ENCODE data around the gene TEPSIN.

The TEPSIN gene

GRCh38 chr17:81197831-81198490 lies 40.9 kb downstream of the TEPSIN start:
- no peak for ATAC-seq
- TF ChIP-seq OSR1 (CRISPR knock-in tag; IDR thresholded peaks at IDR 0.05) (no peak), ARNTL (CRISPR knock-in tag; IDR thresholded peaks at IDR 0.05; ENCODE audit: borderline replicate concordance, low read depth) (no peak), CSDC2 (CRISPR knock-in tag; IDR thresholded peaks at IDR 0.05) (no peak), RARB (CRISPR knock-in tag; IDR thresholded peaks at IDR 0.05) (no peak), ZNF8 (CRISPR knock-in tag; IDR thresholded peaks at IDR 0.05) (no peak), ZFP3 (CRISPR knock-in tag; IDR thresholded peaks at IDR 0.05) (no peak)

- no peak for TF ChIP-seq TOX (CRISPR knock-in tag; IDR thresholded peaks at IDR 0.05; ENCODE audit: borderline replicate concordance)
- no peak for TF ChIP-seq OSR1 (CRISPR knock-in tag; IDR thresholded peaks at IDR 0.05)
- TF ChIP-seq CREB5 (CRISPR knock-in tag; IDR thresholded peaks at IDR 0.05; ENCODE audit: low read depth) = no peak
- no peak for TF ChIP-seq TCF4 (CRISPR knock-in tag; IDR thresholded peaks at IDR 0.05; ENCODE audit: borderline replicate concordance)
- no peak for TF ChIP-seq ZNF8 (CRISPR knock-in tag; IDR thresholded peaks at IDR 0.05)
- TF ChIP-seq ZC3H10 (CRISPR knock-in tag; IDR thresholded peaks at IDR 0.05) = no peak
- no peak for TF ChIP-seq PATZ1 (CRISPR knock-in tag; IDR thresholded peaks at IDR 0.05; ENCODE audit: borderline replicate concordance)
- TF ChIP-seq ZNF565 (CRISPR knock-in tag; conservative IDR thresholded peaks at IDR 0.05; ENCODE audit: low read depth) = no peak
- TF ChIP-seq ZFP3 (CRISPR knock-in tag; IDR thresholded peaks at IDR 0.05) = no peak
- no peak for TF ChIP-seq TSHZ2 (CRISPR knock-in tag; IDR thresholded peaks at IDR 0.05)
- no peak for TF ChIP-seq POU6F1 (CRISPR knock-in tag; IDR thresholded peaks at IDR 0.05; ENCODE audit: borderline replicate concordance, low read depth)
- no peak for TF ChIP-seq GLIS3 (CRISPR knock-in tag; IDR thresholded peaks at IDR 0.05)
- TF ChIP-seq ZFP30 (CRISPR knock-in tag; IDR thresholded peaks at IDR 0.05) = no peak
- no peak for TF ChIP-seq ESRRG (CRISPR knock-in tag; IDR thresholded peaks at IDR 0.05)
- no peak for TF ChIP-seq ZNF70 (CRISPR knock-in tag; IDR thresholded peaks at IDR 0.05)
- TF ChIP-seq SNAI2 (CRISPR knock-in tag; IDR thresholded peaks at IDR 0.05) = no peak
- no peak for TF ChIP-seq CSDC2 (CRISPR knock-in tag; IDR thresholded peaks at IDR 0.05)
- no peak for TF ChIP-seq BACH2 (CRISPR knock-in tag; IDR thresholded peaks at IDR 0.05; ENCODE audit: borderline replicate concordance)
- no peak for ATAC-seq
Observed at GRCh38 chr17:81197409-81197795, 41.5 kb downstream of the TEPSIN start.

- TF ChIP-seq ZNF8 (CRISPR knock-in tag; IDR thresholded peaks at IDR 0.05) (no peak), PATZ1 (CRISPR knock-in tag; IDR thresholded peaks at IDR 0.05; ENCODE audit: borderline replicate concordance) (no peak), TSHZ2 (CRISPR knock-in tag; IDR thresholded peaks at IDR 0.05) (no peak), ZFP30 (CRISPR knock-in tag; IDR thresholded peaks at IDR 0.05) (no peak), CREB5 (CRISPR knock-in tag; IDR thresholded peaks at IDR 0.05; ENCODE audit: low read depth) (no peak), ZNF565 (CRISPR knock-in tag; conservative IDR thresholded peaks at IDR 0.05; ENCODE audit: low read depth) (no peak), ARNTL (CRISPR knock-in tag; IDR thresholded peaks at IDR 0.05; ENCODE audit: borderline replicate concordance, low read depth) (no peak), PPARA (CRISPR knock-in tag; IDR thresholded peaks at IDR 0.05; ENCODE audit: borderline replicate concordance) (no peak)
- no peak for ATAC-seq
Observed at GRCh38 chr17:81196505-81197408, 42.1 kb downstream of the TEPSIN start.

Data from SK-N-SH treated with all-trans-retinoic acid at 6 μM for 48 hours (cell line).